NCI-H2107 (cell line): ENCODE data around the gene DAP.

Source experiments
- DNase-seq: peaks from one replicate; lab custom pipeline; 2025; lab: John Stamatoyannopoulos, UW

Gene DAP

DNA sequence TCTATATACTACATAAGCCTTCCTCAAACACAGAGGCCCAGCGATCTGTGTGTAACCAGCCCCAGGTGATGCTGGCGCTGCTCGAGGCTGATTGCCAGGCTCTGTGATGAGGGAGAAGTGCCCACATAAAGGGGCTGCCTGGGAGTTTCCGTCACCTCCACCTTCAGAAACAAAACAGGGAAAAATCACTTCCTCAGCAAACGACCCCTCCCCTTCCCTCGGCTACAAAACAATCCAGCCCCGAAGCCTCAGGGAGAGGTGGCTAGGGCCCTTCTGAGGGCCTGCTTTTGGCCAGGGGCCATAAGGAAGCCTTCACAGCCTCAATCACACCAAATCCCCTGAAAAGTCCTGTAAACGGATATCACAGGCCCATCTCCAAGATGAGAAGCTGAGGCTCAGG, 51.1 kb downstream of the DAP start:
- no peak for DNase-seq

DNA sequence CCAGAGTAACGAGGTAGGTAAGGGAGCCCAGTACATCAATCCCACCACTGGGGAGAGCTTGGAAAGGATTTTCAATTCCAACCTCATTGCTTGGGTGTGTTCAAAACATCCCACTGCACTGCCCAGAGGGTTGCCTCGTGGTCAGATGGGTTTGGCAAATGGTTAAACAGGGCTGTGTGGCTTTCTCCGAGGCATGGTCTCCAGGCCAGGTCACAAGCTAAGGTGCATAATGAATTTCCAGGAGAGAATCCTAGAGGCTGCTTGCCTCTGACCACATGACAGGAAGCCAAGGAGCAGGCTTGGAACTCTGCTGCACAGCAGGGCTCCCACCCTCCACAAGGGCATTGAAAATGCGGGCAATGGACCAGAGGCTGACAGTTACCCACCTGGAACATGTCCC, 51.6 kb downstream of the DAP start:
- DNase-seq, result no peak

DNA sequence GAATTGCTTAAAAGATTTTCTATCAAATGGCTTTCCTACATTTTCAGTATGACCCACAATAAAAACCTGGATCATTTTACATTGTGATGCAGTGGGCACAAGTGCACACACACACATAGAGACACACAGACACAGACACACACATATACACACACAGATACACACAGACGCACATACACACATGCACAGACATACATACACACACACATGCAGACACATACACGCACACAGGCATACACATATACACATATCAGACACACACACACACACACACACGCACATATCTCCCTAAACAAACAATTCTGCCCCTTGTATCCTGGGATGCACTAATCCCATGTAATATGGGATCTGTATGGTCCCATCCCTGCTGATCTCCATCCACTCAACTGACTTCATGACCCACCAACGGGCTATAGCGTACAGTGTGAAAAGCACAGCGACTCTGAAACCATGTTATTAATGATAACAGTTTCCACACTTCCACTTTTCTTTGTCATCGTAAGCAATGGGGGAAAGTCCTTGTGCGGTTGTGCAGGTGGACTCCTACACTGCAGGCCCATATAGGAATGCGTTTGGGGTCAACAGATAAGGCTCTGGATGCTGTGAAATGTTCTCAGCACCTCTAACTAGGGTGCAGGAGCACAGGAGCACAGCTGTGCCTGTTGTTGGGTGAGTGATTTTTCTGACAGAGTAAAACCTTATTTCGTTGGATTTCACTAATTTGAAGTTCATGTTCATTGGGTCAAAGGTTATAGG, 52.7 kb downstream of the DAP start:
- DNase-seq, result no peak

DNA sequence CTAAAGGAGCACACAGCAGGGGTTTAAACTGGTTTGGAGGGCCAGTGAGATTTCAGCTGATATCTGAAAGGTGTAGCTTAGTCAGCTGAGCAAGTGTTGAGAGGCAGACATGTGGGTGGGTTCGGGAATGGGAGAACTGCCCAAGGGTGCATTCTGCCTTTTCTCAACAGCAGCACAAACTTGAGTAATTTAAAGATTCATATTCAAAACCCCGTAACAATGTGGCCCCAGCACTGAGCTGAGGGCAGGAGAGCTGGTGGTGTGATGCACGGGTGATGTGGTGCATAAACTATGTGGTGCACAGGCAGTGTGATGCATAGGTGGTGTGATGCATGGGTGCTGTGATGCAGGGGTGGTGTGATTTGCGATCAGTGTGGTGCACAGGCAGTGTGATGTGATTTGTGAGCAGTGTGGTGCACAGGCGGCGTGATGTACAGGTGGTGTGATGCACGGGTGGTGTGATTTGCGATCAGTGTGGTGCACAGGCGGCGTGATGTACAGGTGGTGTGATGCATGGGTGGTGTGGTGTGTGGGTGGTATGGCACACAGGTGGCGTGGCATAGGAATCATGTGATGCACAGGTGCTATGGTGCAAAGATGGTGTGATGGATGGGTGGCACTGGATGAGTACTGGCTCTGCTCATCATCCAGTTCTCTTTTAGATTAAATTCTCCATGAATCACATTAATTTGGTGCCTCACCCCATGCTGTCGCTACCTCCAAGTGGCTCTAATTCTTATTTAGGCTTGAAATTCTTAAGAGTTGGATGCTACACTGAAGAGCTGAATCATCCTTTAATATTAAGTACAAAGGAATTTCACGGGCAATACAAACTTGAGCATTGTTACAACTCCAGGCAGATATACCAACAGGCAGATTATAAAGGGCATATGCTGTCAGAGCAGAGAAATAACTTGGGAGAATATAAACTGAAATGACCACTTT, 53.6 kb downstream of the DAP start:
- no peak for DNase-seq

DNA sequence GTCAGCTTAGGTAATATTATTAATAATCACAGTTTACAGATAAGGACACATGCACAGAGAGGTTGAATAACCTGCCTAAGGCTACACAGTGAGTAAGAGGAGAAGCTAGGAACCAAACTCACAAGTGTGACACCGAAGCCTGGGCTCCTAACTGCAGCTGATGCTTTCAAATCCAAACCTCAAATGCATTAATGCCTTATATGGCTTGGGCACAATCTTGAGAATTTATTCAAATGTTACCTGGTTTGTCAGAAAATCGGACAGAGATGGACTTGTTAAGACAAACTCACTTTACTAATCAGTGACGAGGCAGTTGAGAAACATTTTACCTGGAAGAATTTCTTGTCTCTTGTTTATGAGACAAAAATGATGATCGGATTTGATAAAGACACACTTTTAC, 54.7 kb downstream of the DAP start:
- DNase-seq, result no peak

DNA sequence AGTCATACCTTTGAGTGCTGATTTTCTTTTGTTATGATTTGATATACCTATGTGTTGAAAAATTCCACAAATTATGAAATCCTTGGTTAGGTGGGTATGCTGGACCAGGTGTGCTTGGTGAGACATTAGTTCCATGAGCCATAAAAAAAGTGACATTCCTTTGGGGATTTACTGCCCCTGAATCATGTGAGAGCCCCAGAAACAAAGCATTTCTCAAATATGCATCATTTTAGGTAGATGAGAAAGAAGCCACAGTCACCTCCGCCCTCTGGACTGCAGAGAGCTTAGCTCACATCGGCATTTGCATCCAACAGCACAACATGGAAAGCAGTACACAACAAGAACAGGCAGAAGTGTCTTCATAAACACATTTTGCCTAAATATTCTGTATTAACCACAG, 55.3 kb downstream of the DAP start:
- DNase-seq, result no peak

DNA sequence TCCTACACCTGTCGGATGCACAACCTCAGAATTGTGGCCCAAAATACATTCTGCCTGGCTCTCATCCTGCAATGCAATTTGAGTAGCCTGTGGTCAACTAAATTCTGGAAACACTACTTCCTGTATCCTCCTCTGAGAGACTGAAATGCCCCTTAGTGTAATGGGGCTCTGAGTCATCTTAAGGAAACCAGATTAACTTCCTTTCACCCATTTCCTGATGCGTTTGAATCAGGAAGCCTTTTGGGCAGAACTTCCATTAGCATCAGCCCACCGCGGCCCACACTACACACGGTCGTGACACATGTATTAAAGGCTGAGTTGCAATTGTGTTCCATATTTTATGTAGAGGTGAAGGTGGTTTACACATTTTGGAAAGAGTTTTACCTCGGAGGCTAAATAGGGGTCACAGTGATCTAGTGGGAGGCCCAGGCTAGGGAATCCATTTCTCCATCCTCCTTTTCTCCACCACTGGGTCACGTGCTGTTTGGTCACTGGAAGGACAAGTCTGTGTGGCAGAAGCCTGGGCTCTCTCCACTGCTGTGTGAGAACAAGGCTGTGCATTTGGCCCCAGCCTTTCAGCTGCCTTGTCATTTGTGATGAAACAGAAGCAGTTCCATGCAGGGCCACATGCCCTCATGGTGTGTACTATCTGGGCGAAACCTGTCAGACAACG, 55.9 kb downstream of the DAP start:
- DNase-seq, result no peak

DNA sequence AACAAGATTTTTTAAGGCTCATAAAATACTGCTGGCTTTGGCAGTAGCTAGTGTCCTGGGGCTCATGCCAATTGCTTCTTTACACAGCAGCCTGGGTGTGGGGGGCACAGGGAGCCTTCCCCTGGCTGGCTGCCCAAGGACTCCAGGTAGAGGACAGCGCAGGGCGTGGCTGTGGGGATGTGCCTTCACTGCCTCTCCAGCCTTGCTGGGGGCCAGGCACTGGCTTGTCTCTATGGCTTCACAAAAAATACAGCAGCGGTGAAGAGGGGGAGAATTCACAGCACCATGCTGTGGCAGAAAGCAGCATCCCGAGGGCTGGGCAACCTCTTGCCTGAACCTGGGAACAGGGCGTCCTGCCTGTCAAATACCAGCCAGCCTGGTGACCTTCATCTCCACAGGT, 57.4 kb downstream of the DAP start:
- no peak for DNase-seq

DNA sequence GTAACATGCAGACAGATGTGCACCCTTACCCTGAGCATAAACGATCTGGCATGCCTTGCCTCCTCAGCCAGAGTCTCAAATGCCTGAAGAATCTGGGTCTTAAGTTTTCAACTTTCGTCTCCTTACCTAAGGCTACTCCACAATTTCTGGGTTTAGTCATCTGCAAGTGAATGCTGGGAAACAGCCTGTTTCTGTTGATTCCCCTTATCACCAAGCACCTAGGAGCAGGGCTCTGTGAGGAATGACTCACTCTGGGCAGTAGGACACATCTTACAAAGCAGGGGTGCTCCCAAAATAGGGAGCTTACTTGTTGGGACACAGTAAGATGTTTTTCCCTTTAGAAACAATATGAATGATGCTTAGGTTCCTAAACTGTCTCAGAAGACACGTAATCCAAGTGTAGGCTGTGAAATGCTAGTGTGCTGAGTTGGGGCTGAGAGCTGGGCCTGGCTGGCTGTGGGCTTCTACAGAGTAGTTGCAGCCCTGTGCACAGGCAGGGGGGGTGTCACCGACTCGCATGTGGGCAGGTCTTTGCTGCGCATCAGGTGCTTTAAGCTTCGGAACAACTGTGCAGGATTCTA, 58.0 kb downstream of the DAP start:
- no peak for DNase-seq

DNA sequence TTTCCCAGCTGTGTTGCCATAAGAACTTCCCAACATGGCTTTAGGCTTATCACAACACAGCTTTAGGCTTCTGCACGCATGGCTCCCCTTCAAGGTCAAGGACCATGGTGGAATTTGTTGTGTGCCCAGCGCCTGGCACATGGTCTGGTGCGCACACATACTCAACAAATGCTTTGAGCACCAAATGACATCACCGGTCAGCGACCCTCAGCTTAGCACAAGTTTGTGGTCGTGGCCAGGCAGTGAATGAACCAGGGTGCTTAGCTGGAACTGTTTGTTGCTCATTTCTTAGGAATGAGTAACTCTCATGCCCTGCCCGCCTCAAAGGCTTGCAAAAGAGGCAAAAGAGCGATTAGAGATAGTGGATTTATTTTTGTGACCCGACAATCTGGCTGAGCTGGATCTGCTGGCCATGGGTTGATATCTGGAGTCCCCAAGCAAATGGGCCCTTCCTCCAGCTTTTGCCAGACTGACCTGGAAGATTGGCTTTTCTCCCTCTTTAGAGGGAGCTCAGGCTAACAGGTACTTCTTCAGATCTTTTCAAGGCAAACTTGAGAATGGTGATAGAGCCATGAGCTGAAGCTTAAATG, 58.9 kb downstream of the DAP start:
- no peak for DNase-seq

DNA sequence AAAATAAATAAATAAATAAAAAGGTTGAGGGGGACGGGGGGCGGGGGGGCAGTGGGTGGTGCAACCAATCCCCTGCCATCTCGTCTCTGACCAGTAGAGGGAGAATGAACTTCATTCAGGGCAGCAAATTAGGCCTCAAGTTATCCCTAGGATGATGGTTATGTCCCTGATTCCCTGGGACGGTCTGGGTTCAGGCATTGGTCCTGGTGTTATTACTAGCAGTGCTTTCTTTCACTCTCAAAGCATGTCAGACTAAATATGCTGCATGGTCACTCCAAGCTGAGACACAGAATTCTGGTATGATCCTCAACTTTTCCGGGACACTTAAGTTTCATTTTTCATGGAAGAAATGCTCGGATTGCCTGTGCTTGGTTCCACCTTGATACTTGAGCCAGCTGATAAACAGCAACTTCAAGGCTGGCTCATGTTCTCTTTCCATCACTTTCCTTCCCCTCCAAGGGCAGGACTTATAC, 59.4 kb downstream of the DAP start:
- no peak for DNase-seq

DNA sequence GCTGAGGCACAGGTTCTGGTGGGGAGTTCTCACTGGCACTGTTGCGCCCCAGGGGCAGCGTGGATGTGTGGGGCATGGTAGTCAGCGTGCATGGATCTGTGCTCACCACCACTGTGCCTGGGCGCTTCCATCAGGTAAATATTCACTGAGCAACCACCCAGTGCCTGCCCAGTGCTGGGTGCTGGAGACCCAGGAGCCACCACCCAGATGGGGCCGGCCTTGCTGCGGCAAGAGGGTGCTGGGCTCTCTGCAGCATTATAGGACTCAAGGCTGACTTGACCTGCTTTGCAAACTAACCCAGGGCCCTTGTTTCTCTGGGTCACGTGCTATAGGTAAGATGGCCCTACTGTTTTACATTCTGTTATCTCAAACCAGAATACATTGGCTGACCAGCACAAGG, 60.5 kb downstream of the DAP start:
- no peak for DNase-seq

DNA sequence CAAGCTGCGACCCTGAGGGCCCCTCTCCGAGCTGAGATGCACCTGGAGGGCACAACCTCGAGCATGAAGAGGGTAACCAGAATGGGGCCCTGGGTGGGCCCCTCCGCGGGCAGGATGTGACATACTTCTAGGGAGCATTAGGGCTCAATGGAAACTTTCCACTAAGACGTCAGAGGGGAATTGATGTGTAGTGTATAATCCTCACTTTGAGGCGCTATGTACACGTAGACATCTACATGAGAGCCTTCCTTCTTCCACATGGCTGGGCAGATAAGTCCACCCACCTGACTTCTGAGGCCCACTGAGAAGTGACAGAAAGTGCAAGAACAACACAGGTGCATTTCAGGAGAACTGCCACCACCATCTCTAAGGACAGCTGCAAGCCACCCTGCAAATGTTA, 61.0 kb downstream of the DAP start:
- no peak for DNase-seq

DNA sequence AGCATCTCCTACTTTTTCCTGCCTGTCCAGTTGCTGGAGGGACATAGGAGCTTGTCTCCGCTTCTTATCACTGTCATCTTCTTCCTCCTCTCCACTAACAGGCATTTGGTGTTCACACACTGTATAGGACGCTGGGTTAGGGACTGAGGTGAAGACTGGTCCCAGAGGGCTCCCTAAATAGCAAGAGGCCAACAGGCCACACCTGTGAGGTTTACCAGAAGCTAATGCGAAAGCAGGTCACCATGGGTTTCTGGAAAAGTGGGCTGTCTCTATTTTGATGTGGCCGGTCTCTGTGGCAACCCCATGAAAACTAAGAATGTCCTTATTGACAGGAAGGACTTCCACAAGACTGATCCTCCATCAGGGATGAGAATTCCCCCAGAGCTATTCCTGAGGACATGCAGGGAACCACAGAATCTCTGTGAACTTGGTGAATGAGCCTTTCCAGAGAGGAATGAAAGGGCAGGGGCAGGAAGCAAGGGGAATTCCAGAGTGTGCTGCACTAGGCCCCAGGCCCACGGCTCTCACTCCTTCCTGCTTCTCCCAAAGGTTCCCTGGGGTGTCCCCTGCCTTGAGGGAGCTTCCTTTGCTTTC, 61.7 kb downstream of the DAP start:
- DNase-seq, result no peak

DNA sequence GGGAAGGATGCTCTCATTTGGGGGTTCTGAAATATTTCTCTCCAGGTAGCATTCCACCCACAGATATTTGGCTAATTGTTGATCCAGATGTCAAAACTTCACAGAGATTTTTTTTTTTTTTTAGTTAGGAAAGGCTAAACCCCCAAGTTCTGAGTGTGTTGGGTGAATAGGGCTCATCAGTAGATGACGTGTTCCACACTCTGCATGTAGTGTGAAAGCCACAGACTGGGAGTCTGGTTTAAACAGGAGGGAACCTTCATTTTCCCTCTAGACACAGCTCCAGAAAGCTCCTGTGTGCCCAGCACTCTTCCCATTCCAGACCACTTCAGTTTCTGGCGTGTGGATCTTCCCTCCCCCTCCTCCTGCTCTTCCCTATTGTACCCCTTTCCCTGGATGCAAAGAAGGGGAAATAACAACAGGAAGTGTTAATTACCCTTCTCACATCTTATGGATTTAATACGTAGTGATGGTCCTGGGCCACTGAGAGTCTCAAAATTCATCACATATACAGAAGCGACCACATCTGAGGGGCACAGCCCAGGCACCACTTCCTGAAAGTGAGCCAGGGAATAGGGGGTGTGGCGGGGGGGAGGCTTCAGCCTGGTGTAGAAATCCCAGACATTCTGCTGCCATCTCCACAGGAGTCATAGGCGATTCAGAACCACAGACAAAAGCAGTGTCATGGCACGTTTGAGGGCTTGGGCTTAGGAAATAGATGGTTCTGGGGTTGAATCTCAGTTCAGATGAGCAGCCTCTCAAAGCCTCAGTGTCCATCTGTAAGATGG, 65.1 kb downstream of the DAP start:
- no peak for DNase-seq

DNA sequence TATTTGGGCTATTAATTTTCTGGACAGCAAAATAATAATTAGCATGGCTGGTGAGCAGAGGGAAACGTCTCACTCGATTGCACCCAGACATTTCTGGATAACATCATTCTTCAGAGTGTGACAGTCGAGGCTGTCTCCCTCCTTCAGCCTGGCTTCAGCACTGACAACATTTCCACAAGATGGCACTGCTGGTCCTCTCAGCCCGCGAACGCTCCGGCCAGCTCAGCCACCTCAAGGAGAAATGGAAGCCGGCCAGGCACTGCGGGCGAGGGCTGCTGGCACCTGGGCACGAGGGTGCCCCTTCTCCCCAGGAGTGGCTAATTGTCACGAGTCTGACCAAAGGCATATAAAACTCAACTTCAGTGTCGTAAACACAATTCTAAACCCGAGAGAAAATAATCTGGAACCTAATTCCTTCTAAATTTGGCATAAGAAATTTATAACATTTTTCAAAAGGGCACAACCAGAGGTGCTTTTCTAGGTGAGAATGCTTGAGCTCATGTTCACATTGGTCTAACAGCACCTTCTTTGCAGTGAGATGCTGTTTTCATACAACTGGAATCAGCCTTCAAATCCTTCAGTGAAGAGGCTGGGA, 65.9 kb downstream of the DAP start:
- DNase-seq, result peak; percentile 25

DNA sequence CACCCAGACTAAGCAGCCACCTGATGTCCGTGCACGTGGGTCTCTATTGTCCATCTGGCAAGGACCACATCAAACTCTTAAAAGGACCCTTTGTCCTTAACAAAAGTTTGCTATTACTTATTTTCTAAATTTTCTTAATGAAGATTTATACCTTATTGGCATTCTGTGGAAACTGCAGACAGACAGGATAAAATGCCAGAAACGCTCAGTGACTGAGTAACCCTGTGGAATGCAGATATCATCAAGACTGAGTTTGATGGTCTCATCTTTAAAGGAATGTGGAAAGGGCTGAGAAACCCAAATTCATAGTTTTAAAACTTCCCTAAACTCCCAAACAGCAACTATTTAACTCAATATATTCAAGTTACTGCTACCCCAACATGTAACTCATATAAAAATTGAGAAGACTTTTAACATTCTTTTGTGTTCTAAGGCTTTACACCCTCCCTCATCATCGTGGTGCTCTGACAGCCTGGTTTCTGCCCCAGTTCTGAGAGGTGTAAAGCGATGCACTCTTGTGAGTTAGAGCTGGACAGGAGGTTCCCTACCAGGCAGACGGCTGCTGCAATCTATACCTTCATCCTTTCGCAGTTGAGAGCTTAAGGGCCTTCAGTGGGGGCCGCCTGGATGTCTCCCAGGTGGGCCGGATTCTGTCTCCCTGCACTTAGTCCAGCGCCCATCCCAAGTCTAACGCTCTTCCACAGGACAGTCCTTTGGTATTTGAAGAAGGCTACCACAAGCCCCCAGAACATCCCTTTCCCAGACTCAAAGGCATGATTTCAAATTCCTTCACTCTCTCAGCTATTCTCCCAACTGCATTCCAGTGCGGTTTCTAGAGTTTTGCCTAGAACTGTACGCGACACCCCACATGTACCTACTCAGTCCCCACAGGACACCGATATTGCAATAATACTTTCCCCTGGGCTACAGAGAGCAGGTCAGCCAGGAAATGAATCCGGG, 68.9 kb downstream of the DAP start:
- no peak for DNase-seq

DNA sequence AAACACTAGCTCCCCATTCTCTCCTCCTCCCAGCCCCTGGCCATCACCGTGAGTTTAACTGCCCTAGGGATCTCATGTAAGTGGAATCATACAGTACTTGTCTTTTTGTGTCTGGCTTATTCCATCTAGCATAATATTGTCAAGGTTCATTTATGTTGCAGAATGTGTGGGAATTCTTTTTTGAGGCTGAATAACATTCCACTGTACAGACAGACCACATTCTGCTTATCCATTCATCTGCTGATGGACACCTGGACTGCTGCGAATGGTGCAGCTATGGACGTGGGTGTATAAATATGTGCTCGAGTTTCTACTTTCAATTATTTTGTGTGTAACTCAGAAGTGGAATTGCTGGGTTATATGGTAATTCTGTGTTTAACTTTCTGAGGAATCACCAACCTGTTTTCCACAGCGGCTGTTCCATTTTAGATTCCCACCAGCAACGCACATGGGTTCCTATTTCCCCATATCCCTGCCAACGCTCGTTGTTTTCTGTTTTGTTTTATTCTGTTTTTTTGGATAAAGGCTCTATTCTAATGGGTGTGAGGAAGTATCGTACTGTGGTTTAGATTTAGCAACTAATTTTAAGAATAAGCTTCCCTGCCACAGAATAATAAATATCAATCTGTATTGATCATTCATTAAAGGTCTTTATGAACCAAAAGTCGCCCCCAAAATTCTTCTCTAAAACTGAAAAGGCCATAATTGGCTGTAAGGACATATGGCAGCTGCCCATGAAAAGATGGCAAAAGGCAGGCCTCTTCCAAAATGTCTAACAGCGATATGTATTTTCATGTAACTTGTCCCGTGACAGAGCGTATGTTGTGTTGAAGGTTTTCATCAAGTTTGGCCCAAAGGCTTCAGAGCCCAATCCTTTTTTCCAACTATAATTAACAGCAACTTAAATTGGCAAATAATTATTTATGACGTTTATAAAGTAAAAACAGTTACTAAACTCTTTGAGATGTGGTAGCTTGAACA, 70.3 kb downstream of the DAP start:
- DNase-seq, result no peak
